Neural progenitor cell (in vitro differentiated cells): Measurements from ENCODE around the gene HM13. TPM values are rescaled to one million over a fixed set of nuclear protein-coding genes. Genes with fewer than 3 reads are reported as not detected.

Experiments used
- DNase-seq: peaks from one replicate; pipeline ENCODE4 v3.0.0-alpha.2; 2016; ENCODE audit warnings: low spot score
- H2AFZ ChIP-seq: fragments of 200-600 bp; sonication (generic); replicated peaks from 2 replicates; pipeline ENCODE4 v1.6.1; 2016; ENCODE audit warnings: antibody characterized with exemption
- H3F3A ChIP-seq: fragments of 200-600 bp; sonication (generic); 2 replicates; pipeline ENCODE4 v1.6.1; 2016; ENCODE audit warnings: antibody characterized with exemption, low read depth
- H3K27ac ChIP-seq: fragments of 200-600 bp; sonication (generic); 2 replicates; pipeline ENCODE4 v1.5.1; 2016; ENCODE audit warnings: mild to moderate bottlenecking
- H3K27me3 ChIP-seq: fragments of 200-600 bp; sonication (generic); 2 replicates; pipeline ENCODE4 v1.6.1; 2016; ENCODE audit warnings: mild to moderate bottlenecking, moderate library complexity
- H3K36me3 ChIP-seq: fragments of 200-600 bp; sonication (generic); 2 replicates; pipeline ENCODE4 v1.5.1; 2016
- H3K4me1 ChIP-seq: fragments of 200-600 bp; sonication (generic); 2 replicates; pipeline ENCODE4 v1.6.1; 2016; ENCODE audit warnings: mixed run types
- H3K4me2 ChIP-seq: fragments of 200-600 bp; sonication (generic); 2 replicates; pipeline ENCODE4 v1.6.1; 2016
- H3K4me3 ChIP-seq: fragments of 200-600 bp; sonication (generic); 2 replicates; pipeline ENCODE4 v1.5.1; 2016
- H3K79me2 ChIP-seq: fragments of 200-600 bp; sonication (generic); 2 replicates; pipeline ENCODE4 v1.6.1; 2016; ENCODE audit warnings: low read depth
- H3K9ac ChIP-seq: fragments of 200-600 bp; sonication (generic); 2 replicates; pipeline ENCODE4 v1.6.1; 2016
- H3K9me3 ChIP-seq: fragments of 200-600 bp; sonication (generic); 2 replicates; pipeline ENCODE4 v1.5.1; 2016; ENCODE audit warnings: low read depth
- H4K20me1 ChIP-seq: fragments of 200-600 bp; sonication (generic); 2 replicates; pipeline ENCODE4 v1.6.1; 2016; ENCODE audit warnings: low read depth
- H3K27ac Mint-ChIP-seq: 3 replicates; pipeline ENCODE4 v1.8.0; 2021; ENCODE audit warnings: mixed read lengths
- H3K27me3 Mint-ChIP-seq: 2 replicates; pipeline ENCODE4 v1.8.0; 2022; ENCODE audit warnings: low read depth, mild to moderate bottlenecking, inconsistent platforms, moderate library complexity, mixed read lengths; ENCODE audit not compliant: insufficient read depth
- H3K36me3 Mint-ChIP-seq: 3 replicates; pipeline ENCODE4 v1.8.0; 2021; ENCODE audit warnings: mixed read lengths
- H3K4me1 Mint-ChIP-seq: 3 replicates; pipeline ENCODE4 v1.8.0; 2021; ENCODE audit warnings: mixed read lengths
- H3K4me3 Mint-ChIP-seq: 3 replicates; pipeline ENCODE4 v1.8.0; 2021; ENCODE audit warnings: mild to moderate bottlenecking, moderate library complexity, mixed read lengths
- H3K9me3 Mint-ChIP-seq: 3 replicates; pipeline ENCODE4 v1.8.0; 2020; ENCODE audit warnings: mixed read lengths
- CTCF ChIP-seq: fragments of 200-600 bp; sonication (generic); IDR thresholded peaks from 2 replicates; pipeline ENCODE4 v1.5.1; 2017; ENCODE audit warnings: antibody characterized with exemption, mild to moderate bottlenecking
- EZH2 ChIP-seq: fragments of 200-600 bp; sonication (generic); IDR thresholded peaks from 2 replicates; pipeline ENCODE4 v1.6.1; 2017; ENCODE audit warnings: antibody characterized with exemption, mild to moderate bottlenecking, moderate library complexity
- EZH2phosphoT487 ChIP-seq: fragments of 200-600 bp; sonication (generic); IDR thresholded peaks from 2 replicates; pipeline ENCODE4 v1.6.1; 2017; ENCODE audit warnings: antibody characterized with exemption
- total RNA-seq: library from RNA; depleted of rRNA; stranded (reverse); fragments of >200 nt; gene quantifications from 2 replicates; pipeline ENCODE4 v1.2.3, GENCODE V29; 2015; ENCODE audit warnings: low replicate concordance

HM13 gene
- total RNA-seq, 1 donor from 2014 or later: 46.2 TPM

GRCh38 chr20:31475472-31476293, 38.6 kb upstream of the HM13 start:
- Mint-ChIP-seq H3K27ac (no peak overlapping the region), H3K27me3 (peaks cover 9% of the 10 kb centered on the region), H3K36me3 (peaks cover 2% of the 10 kb centered on the region), H3K4me3 (no peak overlapping the region), H3K4me1 (no peaks in the 10 kb centered on the region), H3K9me3 (peaks cover 10% of the 10 kb centered on the region)
- Histone ChIP-seq H3K27ac (no peak overlapping the region), H4K20me1 (no peaks in the 10 kb centered on the region), H3K36me3 (no peaks in the 10 kb centered on the region), H3K27me3 (peaks cover 6% of the 10 kb centered on the region), H3K4me1 (no peaks in the 10 kb centered on the region), H3K4me2 (no peak overlapping the region), H3K9me3 (peaks cover 6% of the 10 kb centered on the region), H3K79me2 (no peaks in the 10 kb centered on the region), H3K9ac (no peak overlapping the region), H2AFZ (no peak overlapping the region), H3F3A (no peaks in the 10 kb centered on the region), H3K4me3 (peak overlapping the region; percentile 17)
- DNase-seq: no peak
- no peak for TF ChIP-seq EZH2
- TF ChIP-seq EZH2phosphoT487: no peak
- no peak for TF ChIP-seq CTCF

- Mint-ChIP-seq H3K36me3 (peaks cover 2% of the 10 kb centered on the region), H3K27me3 (peaks cover 9% of the 10 kb centered on the region), H3K9me3 (peaks cover 10% of the 10 kb centered on the region), H3K4me1 (no peaks in the 10 kb centered on the region), H3K27ac (no peak overlapping the region), H3K4me3 (no peak overlapping the region)
- Histone ChIP-seq H3K4me3 (no peak overlapping the region), H4K20me1 (no peaks in the 10 kb centered on the region), H3K79me2 (no peaks in the 10 kb centered on the region), H3K27me3 (peaks cover 6% of the 10 kb centered on the region), H3K4me1 (no peaks in the 10 kb centered on the region), H3K27ac (no peak overlapping the region), H3K4me2 (no peak overlapping the region), H3F3A (no peaks in the 10 kb centered on the region), H3K9me3 (peaks cover 6% of the 10 kb centered on the region), H2AFZ (no peak overlapping the region), H3K36me3 (no peaks in the 10 kb centered on the region), H3K9ac (no peak overlapping the region)
- TF ChIP-seq EZH2phosphoT487: no peak
- no peak for TF ChIP-seq EZH2
- TF ChIP-seq CTCF: no peak
- DNase-seq: no peak
These were observed 38.0 kb upstream of the HM13 start for GRCh38 chr20:31476294-31476585.

GRCh38 chr20:31476643-31477215, 37.5 kb upstream of the HM13 start:
- Mint-ChIP-seq H3K27ac (no peak overlapping the region), H3K9me3 (peaks cover 10% of the 10 kb centered on the region), H3K27me3 (peaks cover 9% of the 10 kb centered on the region), H3K4me3 (no peak overlapping the region), H3K36me3 (peaks cover 2% of the 10 kb centered on the region), H3K4me1 (no peaks in the 10 kb centered on the region)
- no peak overlapping the region for H3K9ac ChIP-seq
- DNase-seq: no peak
- H2AFZ ChIP-seq: no peak overlapping the region
- H3K36me3 ChIP-seq: no peaks in the 10 kb centered on the region
- H3K4me2 ChIP-seq: no peak overlapping the region
- no peaks in the 10 kb centered on the region for H3F3A ChIP-seq
- H3K79me2 ChIP-seq: no peaks in the 10 kb centered on the region
- TF ChIP-seq EZH2phosphoT487: no peak
- no peak for TF ChIP-seq CTCF
- TF ChIP-seq EZH2: no peak
- no peak overlapping the region for H3K27ac ChIP-seq
- no peaks in the 10 kb centered on the region for H3K4me1 ChIP-seq
- peaks cover 11% of the 10 kb centered on the region for H3K9me3 ChIP-seq
- no peak overlapping the region for H3K4me3 ChIP-seq
- H3K27me3 ChIP-seq: peaks cover 6% of the 10 kb centered on the region
- H4K20me1 ChIP-seq: no peaks in the 10 kb centered on the region
